Uterus (tissue), 4 donors: Measurements from ENCODE around the gene CCDC57. TPM values are rescaled to one million over a fixed set of nuclear protein-coding genes. Genes with fewer than 3 reads are reported as not detected.

Source experiments
- DNase-seq, 2 donors: peaks; one replicate each; pipeline ENCODE4 v3.0.0-alpha.2; 2019 to 2020
- H3K27ac ChIP-seq, 2 donors: fragments of 200-600 bp; sonication (generic); 1 replicate in 1 of 2; 2 replicates in 1 of 2; pipeline ENCODE4 v1.5.1; 2016 to 2018
- H3K27me3 ChIP-seq, 2 donors: fragments of 200-600 bp; sonication (generic); one replicate each; pipeline ENCODE4 v1.5.1; 2018 to 2019; ENCODE audit warnings: control low read depth in 1 of 2
- H3K36me3 ChIP-seq, 2 donors: fragments of 200-600 bp; sonication (generic); one replicate each; pipeline ENCODE4 v1.5.1; 2019; ENCODE audit warnings: control low read depth in 1 of 2
- H3K4me1 ChIP-seq, 2 donors: fragments of 200-600 bp; sonication (generic); one replicate each; pipeline ENCODE4 v1.5.1; 2018 to 2019; ENCODE audit warnings: control low read depth in 1 of 2
- H3K4me3 ChIP-seq, 2 donors: fragments of 200-600 bp; sonication (generic); 1 replicate in 1 of 2; 2 replicates in 1 of 2; pipeline ENCODE4 v1.5.1; 2018 to 2019; ENCODE audit warnings: mild to moderate bottlenecking in 1 of 2
- H3K9me3 ChIP-seq, 2 donors: fragments of 200-600 bp; sonication (generic); one replicate each; pipeline ENCODE4 v1.5.1; 2019; ENCODE audit warnings: control low read depth in 1 of 2
- POLR2A ChIP-seq, 2 donors: fragments of 450-650 bp; IDR thresholded peaks; one replicate each; pipeline ENCODE4 v1.6.1; 2016; ENCODE audit warnings: antibody characterized with exemption in 2 of 2, mild to moderate bottlenecking in 1 of 2, moderate library complexity in 1 of 2
- intact Hi-C: fragments of 100-400 bp; cut with DNase I; formaldehyde crosslinking; loops from one replicate; pipeline ENCODE4 v1.15.1; 2023; ENCODE audit warnings: low total_unique reads
- total RNA-seq, 4 donors: library from RNA; depleted of rRNA in 3 of 4; stranded (reverse); fragments of >200 nt in 3 of 4; gene quantifications; one replicate each; pipeline versions ENCODE4 v1.1.0 to v1.2.4, GENCODE V29; 2014 to 2023
- TF ChIP-seq, protein P1 (sequence below), 4 experiments: fragments of 200-600 bp in 2 of 4; fragments of 450-650 bp in 2 of 4; sonication (generic) in 2 of 4; IDR thresholded peaks; one replicate each; pipeline ENCODE4 v1.5.1; 2016 to 2019; ENCODE audit warnings: antibody characterized with exemption in 4 of 4, mild to moderate bottlenecking in 2 of 4, moderate library complexity in 1 of 4
- donor health status: DM: yes; HTN: yes; CAD: no.

CCDC57 gene
- total RNA-seq, 4 donors from 2014 or later, result 4.4 to 88.2 (median 17.6) TPM

DNA sequence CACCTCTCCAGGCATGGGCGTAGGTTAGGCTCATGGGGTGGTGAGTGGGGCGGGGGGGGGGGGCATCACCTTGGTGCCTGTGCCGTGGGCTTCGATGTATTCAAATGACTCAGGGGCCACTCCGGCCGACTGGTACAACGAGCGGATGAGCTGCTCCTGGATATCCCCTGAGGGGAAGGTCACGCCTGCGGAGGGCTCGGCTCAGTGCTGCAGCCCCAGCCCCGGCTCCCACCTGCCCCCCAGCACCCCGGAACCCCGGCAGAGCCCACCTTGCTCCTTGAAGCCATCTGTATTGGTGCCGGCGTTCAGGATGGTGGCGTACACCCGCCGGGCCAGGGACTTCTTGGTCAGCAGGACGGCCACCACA is 120.0 kb downstream of the CCDC57 start:
- Histone ChIP-seq H3K27ac (no peak overlapping the region), H3K4me3 (no peak overlapping the region), H3K27me3 (no peaks in the 10 kb centered on the region), H3K9me3 (no peaks in the 10 kb centered on the region), H3K4me1 (peaks cover 0 to 12% of the 10 kb centered on the region in 2 donors), H3K36me3 (no peaks in the 10 kb centered on the region)
- no peak for DNase-seq
- TF ChIP-seq, protein P1, sequence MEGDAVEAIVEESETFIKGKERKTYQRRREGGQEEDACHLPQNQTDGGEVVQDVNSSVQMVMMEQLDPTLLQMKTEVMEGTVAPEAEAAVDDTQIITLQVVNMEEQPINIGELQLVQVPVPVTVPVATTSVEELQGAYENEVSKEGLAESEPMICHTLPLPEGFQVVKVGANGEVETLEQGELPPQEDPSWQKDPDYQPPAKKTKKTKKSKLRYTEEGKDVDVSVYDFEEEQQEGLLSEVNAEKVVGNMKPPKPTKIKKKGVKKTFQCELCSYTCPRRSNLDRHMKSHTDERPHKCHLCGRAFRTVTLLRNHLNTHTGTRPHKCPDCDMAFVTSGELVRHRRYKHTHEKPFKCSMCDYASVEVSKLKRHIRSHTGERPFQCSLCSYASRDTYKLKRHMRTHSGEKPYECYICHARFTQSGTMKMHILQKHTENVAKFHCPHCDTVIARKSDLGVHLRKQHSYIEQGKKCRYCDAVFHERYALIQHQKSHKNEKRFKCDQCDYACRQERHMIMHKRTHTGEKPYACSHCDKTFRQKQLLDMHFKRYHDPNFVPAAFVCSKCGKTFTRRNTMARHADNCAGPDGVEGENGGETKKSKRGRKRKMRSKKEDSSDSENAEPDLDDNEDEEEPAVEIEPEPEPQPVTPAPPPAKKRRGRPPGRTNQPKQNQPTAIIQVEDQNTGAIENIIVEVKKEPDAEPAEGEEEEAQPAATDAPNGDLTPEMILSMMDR (IDR thresholded peaks at IDR 0.05), result no peak
- TF ChIP-seq POLR2A (IDR thresholded peaks at IDR 0.05), result no peak
- intact Hi-C loops, result no loop called here

DNA sequence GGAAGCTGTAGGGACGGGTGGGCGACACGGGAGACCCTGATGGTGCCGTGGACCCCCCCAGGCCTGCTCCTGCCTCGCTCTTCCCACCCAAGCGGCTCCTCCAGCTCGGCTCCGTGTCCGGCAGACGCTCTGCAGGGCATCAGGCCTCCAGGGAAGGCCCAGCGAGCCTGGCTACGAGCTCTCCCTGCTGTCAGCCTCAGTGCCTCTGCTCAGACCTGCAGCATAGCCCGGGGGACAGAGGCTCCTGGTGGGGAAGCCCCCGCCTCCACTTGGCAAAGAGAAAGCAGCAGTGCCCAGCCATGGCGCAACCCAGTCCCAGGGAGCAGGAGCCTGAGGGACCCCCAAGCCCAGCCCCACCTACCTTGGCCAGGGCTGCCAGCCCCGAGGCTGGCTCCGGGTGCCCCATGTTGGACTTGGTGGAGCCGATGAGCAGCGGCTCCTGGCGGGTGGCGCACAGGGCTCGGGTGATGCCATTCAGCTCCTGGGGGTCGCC is 120.5 kb downstream of the CCDC57 start:
- H3K9me3 ChIP-seq, result no peaks in the 10 kb centered on the region
- no peak overlapping the region for H3K27ac ChIP-seq
- H3K4me1 ChIP-seq, result peaks cover 0 to 9% of the 10 kb centered on the region in 2 donors
- no peak for TF ChIP-seq POLR2A (IDR thresholded peaks at IDR 0.05)
- TF ChIP-seq, protein P1 (IDR thresholded peaks at IDR 0.05), result no peak
- no peaks in the 10 kb centered on the region for H3K27me3 ChIP-seq
- DNase-seq, result no peak
- intact Hi-C loops, result no loop called here
- H3K36me3 ChIP-seq, result no peaks in the 10 kb centered on the region
- H3K4me3 ChIP-seq, result no peak overlapping the region

DNA sequence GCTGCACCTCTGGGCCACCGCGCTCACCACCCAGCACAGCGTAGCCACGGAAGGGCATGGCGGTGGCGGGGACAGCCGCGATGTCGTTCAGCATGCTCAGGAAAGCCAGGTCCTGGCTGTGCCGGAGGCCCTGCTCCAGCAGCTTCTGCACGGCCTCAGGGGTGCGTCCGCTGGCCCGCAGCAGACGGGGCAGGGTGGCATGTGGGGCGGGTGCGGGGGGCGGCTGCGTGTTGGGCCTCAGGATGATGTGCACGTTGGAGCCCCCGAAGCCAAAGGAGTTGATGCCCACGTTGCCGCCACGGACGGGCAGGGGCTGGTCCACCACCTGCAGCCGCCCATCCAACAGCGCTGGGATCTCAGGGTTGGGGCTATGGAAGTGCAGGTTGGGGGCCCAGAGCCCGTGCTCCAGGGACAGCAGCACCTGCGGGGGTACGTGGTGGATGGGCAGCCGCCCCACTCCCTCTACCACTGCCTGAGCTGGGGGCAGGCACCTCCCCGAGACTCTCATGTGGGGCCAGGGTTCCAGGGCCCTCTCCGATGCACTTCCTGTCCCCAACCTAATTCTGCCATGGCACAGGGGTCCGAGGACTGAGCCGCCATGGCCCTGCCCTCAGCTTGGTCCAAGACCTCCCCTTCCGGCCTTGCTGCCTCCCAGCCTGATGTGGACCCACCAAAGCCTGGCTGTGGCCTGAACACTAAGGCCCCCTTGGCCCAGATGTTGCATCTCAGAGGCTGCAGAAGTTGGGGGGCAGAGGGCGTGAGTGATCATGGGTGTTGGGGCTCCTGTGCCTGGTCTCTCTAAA is 121.2 kb downstream of the CCDC57 start:
- TF ChIP-seq, protein P1 (IDR thresholded peaks at IDR 0.05), result no peak
- no peak for TF ChIP-seq POLR2A (IDR thresholded peaks at IDR 0.05)

DNA sequence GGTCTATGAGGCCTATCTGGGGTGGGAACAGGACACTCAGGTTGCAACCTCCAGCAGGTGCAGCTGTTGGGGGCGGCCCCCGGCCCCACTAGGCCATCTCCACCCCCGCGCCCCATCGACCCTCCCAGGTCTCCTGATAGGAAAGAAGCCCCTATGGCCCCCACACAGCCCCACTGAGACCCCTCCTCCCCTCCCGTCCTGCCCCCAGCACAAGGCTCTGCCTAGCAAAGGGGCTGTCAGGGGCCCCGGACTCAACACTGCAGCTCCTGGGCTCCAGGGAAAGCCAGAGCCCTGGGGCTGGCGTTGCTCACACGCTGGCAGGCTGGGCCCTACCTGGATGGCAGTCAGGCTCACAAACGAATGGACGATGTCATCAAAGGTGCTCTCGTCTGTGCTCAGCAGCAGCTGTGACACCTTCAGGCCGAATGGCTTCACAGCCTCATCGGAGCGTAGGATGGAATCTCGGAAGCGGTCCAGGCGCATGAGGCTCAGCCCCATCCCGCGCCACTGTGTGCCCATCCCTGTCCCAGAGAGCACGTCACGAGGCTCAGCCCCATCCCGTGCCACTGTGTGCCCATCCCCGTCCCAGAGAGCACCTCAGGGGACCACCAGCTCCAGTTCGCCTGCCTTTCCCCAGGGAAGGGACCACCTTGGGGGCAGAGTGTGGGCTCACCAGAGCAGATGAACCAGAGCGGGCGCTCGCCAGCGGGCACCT is 121.9 kb downstream of the CCDC57 start:
- no peak overlapping the region for H3K4me3 ChIP-seq
- H3K36me3 ChIP-seq, result no peaks in the 10 kb centered on the region
- H3K4me1 ChIP-seq, result no peaks in the 10 kb centered on the region
- TF ChIP-seq, protein P1 (IDR thresholded peaks at IDR 0.05), result no peak
- no peak for TF ChIP-seq POLR2A (IDR thresholded peaks at IDR 0.05)
- no peak for DNase-seq
- H3K27me3 ChIP-seq, result no peaks in the 10 kb centered on the region
- intact Hi-C loops, result no loop called here
- H3K9me3 ChIP-seq, result no peaks in the 10 kb centered on the region
- no peak overlapping the region for H3K27ac ChIP-seq

More for the DNA sequence above, 121.2 kb downstream of the CCDC57 start:
- DNase-seq, result no peak
- H3K27me3 ChIP-seq, result no peaks in the 10 kb centered on the region
- intact Hi-C loops, result no loop called here
- H3K4me3 ChIP-seq, result no peak overlapping the region
- H3K9me3 ChIP-seq, result no peaks in the 10 kb centered on the region
- H3K4me1 ChIP-seq, result peaks cover 0 to 2% of the 10 kb centered on the region in 2 donors
- H3K27ac ChIP-seq, result no peak overlapping the region
- H3K36me3 ChIP-seq, result no peaks in the 10 kb centered on the region
